Activated CD4-positive, alpha-beta T cell treated with anti-CD3 and anti-CD28 coated beads for 36 hours (primary cell): ENCODE results near the gene PIK3AP1. TPM values are rescaled to one million over a fixed set of nuclear protein-coding genes. Genes with fewer than 3 reads are reported as not detected.

Experiments used
- ATAC-seq: fragments of 200-7000 bp; cut with Tn5 transposase; one replicate; pipeline ENCODE4 v1.10.0; 2021; ENCODE audit warnings: mild to moderate bottlenecking, moderate library complexity
- CTCF ChIA-PET: fragments of 350-600 bp; sonication (Branson Sonifier 250); formaldehyde crosslinking; loops from one replicate; lab custom pipeline; 2021; ENCODE audit warnings: antibody characterized with exemption; lab: Charles Lee
- POLR2A ChIA-PET: fragments of 350-600 bp; sonication (Branson Sonifier 250); formaldehyde crosslinking; loops from one replicate; lab custom pipeline; 2021; ENCODE audit warnings: antibody characterized with exemption, inconsistent platforms; lab: Charles Lee
- DNase-seq: peaks from one replicate; pipeline ENCODE4 v3.0.0-alpha.2; 2020
- H3K27ac Mint-ChIP-seq: one replicate; pipeline ENCODE4 v1.8.0; 2021; ENCODE audit warnings: mixed read lengths
- H3K27me3 Mint-ChIP-seq: one replicate; pipeline ENCODE4 v1.8.0; 2021; ENCODE audit warnings: mixed read lengths
- H3K36me3 Mint-ChIP-seq: one replicate; pipeline ENCODE4 v1.8.0; 2021; ENCODE audit warnings: low read depth, mixed read lengths
- H3K4me1 Mint-ChIP-seq: one replicate; pipeline ENCODE4 v1.8.0; 2021; ENCODE audit warnings: mixed read lengths
- H3K4me3 Mint-ChIP-seq: one replicate; pipeline ENCODE4 v1.8.0; 2021; ENCODE audit warnings: mild to moderate bottlenecking, moderate library complexity, mixed read lengths
- H3K9me3 Mint-ChIP-seq: one replicate; pipeline ENCODE4 v1.8.0; 2021; ENCODE audit warnings: low read depth, mixed read lengths
- intact Hi-C, 2 experiments: fragments of 100-400 bp; cut with DNase I in 1 of 2; cut with micrococcal nuclease in 1 of 2; formaldehyde crosslinking; loops; one replicate each; pipeline versions ENCODE4 v1.14.2 to v1.15.1; 2022 to 2024; cut with DNase I, micrococcal nuclease
- total RNA-seq, 2 experiments: library from RNA; stranded (reverse); gene quantifications; one replicate each; pipeline ENCODE4 v1.2.3, GENCODE V29; 2021

The PIK3AP1 gene
- total RNA-seq, 2 experiments from 2014 or later: 2.7 to 2.9 TPM

DNA sequence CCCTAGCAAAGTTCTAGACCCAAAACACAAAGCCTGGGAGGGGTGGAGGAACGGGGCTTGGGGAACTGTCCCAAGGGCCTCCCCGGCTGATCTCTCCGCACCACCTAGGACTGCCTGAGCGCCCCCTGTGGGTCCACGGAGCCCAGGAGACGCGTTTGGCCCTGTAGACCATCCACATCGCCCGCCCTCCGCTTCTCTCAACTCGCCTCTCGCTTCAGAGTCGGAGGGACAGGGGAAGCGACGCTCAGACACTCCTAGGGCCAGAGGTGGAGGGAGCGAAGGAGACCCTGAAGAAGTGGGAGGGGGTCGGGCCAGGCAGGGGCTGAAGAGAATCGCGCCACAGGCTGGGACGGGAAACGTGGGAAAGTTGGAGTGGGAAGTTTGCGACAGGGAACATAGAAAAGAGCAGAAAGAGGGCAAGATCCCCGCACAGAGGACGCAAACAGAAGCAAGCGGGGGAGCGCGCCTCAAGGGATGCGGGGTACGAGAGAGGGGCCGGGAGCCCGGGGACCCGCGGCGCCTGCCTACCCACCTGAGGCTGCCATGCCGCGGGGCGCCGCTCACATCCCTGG is 378 bp downstream of the PIK3AP1 start:
- H3K27me3 Mint-ChIP-seq: peaks cover 2% of the 10 kb centered on the region
- ChIA-PET POLR2A (no interaction called here), CTCF (no interaction called here)
- no peaks in the 10 kb centered on the region for H3K9me3 Mint-ChIP-seq
- H3K4me3 Mint-ChIP-seq: peak overlapping the region; percentile 93
- ATAC-seq (peak; percentile 68), DNase-seq (peak; percentile 77)
- peak overlapping the region; percentile 84 for H3K27ac Mint-ChIP-seq
- peaks cover 12% of the 10 kb centered on the region for H3K4me1 Mint-ChIP-seq
- intact Hi-C loops: loop anchor here (1.0 to 10.0 kb wide), 5 partner anchors 25 to 325 kb away; partner anchors contain the start of gene TM9SF3 (in 1 of the 2)
- H3K36me3 Mint-ChIP-seq: no peaks in the 10 kb centered on the region

DNA sequence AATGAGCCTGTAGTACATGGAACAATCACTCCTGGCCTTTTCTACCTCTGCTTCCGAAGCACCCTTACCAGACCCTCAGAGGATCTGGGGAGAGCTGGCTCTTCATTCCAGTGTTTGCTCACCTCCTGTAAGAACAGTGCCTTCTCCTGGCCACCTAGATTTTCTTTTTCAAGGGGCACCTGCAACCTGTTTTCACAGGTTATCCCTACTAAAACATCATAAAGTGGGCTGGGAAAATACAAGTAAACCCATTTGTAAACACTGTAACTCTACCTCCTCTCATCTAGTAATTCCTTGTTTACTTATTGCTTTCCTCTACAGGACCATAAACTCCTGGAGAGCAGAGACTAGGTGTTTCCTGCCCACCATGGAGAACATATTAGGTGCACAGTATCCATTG is 1.1 kb downstream of the PIK3AP1 start:
- peak overlapping the region; percentile 93 for H3K4me3 Mint-ChIP-seq
- no peaks in the 10 kb centered on the region for H3K36me3 Mint-ChIP-seq
- H3K27me3 Mint-ChIP-seq: peaks cover 2% of the 10 kb centered on the region
- CTCF ChIA-PET: no interaction called here
- peak overlapping the region; percentile 84 for H3K27ac Mint-ChIP-seq
- DNase-seq: no peak
- ATAC-seq: no peak
- peaks cover 12% of the 10 kb centered on the region for H3K4me1 Mint-ChIP-seq
- intact Hi-C loops: no loop called here
- POLR2A ChIA-PET: no interaction called here
- H3K9me3 Mint-ChIP-seq: no peaks in the 10 kb centered on the region

DNA sequence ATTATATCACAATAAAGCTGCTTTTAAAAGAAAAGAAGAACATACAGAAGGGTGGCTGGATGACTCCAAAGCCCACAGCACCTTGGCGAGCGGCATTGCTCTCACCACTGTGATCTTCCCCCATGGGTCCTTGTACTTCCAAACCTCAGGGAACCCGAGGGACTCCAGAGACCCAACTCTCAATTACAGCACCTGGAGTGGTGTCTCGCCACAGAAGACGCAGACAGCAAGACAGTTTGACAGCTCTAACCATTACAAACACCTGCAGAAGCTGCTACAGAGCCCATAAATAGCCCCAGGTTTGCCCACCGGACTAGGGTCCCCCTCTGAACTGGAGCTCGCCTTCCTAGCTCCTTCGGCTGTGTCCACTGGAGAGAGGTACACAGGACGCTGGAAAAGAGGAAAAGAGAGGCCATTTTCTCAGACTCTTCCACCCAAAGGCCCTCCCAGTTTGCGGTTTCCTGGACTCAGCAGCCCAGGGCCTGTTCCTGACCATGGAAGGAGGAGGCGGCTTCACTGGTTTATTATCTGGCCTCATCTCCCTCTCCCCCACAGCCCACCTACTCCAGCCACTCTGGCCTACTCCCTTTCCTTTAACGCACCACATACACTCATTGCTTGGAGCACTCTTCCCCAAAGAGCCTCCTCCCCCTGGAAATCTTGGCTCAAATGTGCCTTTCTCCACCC is 1.9 kb downstream of the PIK3AP1 start:
- POLR2A ChIA-PET: no interaction called here
- no peaks in the 10 kb centered on the region for H3K9me3 Mint-ChIP-seq
- DNase-seq (no peak), ATAC-seq (no peak)
- peaks cover 2% of the 10 kb centered on the region for H3K27me3 Mint-ChIP-seq
- no peaks in the 10 kb centered on the region for H3K36me3 Mint-ChIP-seq
- peaks cover 16% of the 10 kb centered on the region for H3K4me1 Mint-ChIP-seq
- no peak overlapping the region for H3K27ac Mint-ChIP-seq
- intact Hi-C loops: no loop called here
- CTCF ChIA-PET: no interaction called here
- no peak overlapping the region for H3K4me3 Mint-ChIP-seq

DNA sequence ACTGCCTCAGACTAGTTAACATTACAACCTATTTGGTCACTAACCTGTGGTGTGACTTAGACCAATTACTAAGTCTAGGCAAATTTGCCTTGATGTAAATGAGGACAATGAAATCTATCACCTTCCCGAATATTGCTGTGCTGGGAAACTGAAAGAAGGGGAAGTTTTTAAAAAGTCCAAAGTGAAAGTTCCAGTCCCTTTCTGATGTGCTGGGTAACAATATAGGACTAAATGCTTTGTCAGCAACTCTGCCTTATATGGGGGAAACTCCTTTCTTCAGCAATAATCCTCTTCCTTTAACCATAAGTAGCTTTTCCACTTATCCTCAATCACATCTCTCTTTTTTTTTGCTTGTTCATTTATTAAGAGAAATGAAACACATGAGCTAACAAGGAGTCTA is 3.9 kb downstream of the PIK3AP1 start:
- POLR2A ChIA-PET: no interaction called here
- Mint-ChIP-seq H3K4me1 (peaks cover 16% of the 10 kb centered on the region), H3K27me3 (peaks cover 2% of the 10 kb centered on the region), H3K36me3 (no peaks in the 10 kb centered on the region), H3K4me3 (no peak overlapping the region), H3K27ac (no peak overlapping the region), H3K9me3 (no peaks in the 10 kb centered on the region)
- ATAC-seq: no peak
- CTCF ChIA-PET: interaction anchor here (0.5 kb wide), 1 partner anchor 673 kb away, joined by 3 read pairs; no protein-coding TSS in a partner anchor
- DNase-seq: no peak
- intact Hi-C loops: no loop called here

DNA sequence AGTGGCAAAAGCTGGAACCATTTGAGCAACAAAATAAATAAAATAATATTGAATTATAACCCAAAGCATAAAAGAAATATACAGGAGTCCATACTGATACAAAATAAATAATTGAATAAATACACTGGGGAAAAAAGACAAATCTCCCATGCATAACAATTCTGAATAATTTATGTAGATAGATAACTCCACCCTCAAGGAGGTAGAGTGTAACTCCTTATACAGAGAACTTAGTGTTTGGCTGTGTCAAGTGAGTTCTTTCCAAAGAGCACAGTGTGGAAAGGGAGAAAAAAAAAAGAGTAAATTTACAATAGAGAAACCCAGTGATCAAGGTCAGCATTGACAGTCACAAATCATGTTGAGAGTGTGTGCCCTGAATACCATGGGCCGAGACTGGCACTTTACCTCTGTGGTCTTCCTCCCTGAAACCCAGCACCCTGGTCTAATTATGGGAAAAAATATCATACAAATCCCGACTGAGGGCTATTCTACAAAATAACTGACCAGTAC is 5.5 kb downstream of the PIK3AP1 start:
- no peak overlapping the region for H3K27ac Mint-ChIP-seq
- H3K27me3 Mint-ChIP-seq: no peaks in the 10 kb centered on the region
- no peaks in the 10 kb centered on the region for H3K9me3 Mint-ChIP-seq
- no peak overlapping the region for H3K4me3 Mint-ChIP-seq
- ChIA-PET POLR2A (no interaction called here), CTCF (no interaction called here)
- H3K36me3 Mint-ChIP-seq: no peaks in the 10 kb centered on the region
- no peak for ATAC-seq
- intact Hi-C loops: no loop called here
- peaks cover 8% of the 10 kb centered on the region for H3K4me1 Mint-ChIP-seq
- no peak for DNase-seq

DNA sequence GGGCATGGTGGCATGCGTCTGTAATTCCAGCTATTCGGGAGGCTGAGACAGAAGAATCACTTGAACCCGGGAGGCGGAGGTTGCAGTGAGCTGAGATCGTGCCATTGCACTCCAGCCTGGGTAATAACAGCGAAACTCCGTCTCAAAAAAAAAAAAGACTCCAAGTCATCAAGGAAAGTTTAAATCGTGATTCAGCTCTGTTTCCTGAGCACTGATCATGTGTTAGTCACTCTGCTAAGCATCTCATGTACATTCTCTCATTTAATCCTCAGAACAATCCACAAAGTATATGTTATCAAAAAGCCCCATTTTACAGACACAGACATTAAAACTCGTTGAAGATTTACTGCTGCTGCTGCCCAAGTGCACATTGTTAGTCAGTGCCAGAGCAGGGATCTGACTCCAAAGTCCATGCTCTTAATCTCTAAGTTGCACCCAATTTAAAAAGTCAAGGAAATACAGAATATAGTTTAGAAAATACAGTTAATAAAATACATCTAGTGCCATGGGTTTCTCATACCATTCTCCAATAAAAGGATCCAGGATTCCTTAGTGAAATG is 6.2 kb downstream of the PIK3AP1 start:
- ChIA-PET POLR2A (no interaction called here), CTCF (no interaction called here)
- Mint-ChIP-seq H3K27me3 (no peaks in the 10 kb centered on the region), H3K9me3 (no peaks in the 10 kb centered on the region), H3K36me3 (no peaks in the 10 kb centered on the region), H3K4me3 (no peak overlapping the region), H3K4me1 (peaks cover 4% of the 10 kb centered on the region), H3K27ac (no peak overlapping the region)
- intact Hi-C loops: no loop called here
- ATAC-seq (peak; percentile 26), DNase-seq (no peak)

DNA sequence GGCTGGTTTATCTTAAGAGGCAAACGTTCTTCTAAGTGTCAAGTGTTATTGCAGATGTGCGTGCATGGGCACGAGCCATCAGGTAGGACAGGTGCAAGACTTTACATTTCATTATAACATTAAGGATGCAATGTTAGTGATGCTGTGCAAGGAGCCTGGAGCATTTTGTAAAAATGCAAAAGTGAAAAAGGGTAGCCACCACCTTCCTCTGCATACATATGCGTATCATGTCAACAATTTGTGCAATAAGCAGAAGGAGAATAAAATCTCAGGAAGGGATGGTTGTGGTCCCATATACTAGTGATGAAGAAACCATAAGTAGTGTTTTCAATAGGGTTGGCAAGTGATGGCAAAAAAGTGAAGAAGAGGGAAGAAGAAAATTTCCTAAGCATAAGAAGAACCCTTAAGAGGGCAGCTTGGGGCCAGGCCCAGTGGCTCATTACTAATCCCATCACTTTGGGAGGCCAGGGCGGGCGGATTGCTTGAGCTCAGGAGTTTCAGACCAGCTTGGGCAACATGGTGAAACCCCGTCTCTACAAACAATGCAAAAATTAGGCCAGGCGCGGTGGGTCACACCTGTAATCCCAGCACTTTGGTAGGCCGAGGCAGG is 7.5 kb downstream of the PIK3AP1 start:
- H3K36me3 Mint-ChIP-seq: no peaks in the 10 kb centered on the region
- H3K27me3 Mint-ChIP-seq: no peaks in the 10 kb centered on the region
- ATAC-seq (no peak), DNase-seq (no peak)
- peaks cover 4% of the 10 kb centered on the region for H3K4me1 Mint-ChIP-seq
- H3K9me3 Mint-ChIP-seq: no peaks in the 10 kb centered on the region
- CTCF ChIA-PET: no interaction called here
- H3K4me3 Mint-ChIP-seq: no peak overlapping the region
- intact Hi-C loops: no loop called here
- H3K27ac Mint-ChIP-seq: peak overlapping the region; percentile 6
- POLR2A ChIA-PET: no interaction called here

DNA sequence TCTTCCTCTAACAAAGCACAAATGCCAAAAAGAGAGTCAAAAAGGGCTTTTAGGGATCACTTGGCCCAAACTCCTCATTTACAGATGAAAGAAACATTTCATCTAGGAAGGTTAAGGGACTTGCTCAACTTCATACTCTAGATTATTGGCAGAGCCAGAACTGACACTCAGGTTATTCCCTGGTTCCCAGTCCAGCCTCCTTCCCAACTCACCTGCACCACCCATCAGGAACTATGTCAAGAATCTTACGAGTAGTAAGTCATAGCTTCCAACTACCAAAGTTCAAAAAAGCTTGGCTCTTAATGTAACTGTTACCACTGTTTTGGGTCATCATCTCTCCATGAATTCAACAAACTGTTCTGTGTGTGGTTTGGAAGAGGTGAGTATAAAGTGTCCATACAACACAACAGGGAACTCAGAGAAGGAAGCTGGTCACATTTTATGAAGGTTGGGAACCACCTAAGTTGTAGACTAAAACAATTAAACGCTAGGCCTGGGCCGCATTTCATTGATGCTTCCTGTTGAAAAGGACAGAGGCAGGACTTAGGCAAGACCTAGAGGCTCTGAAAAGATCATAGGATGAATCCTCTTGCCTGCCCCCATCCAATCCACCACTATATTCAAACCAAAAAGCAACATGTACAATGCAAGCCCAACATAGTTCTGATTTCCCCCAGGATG is 9.1 kb downstream of the PIK3AP1 start:
- POLR2A ChIA-PET: interaction anchor here (0.7 kb wide), 1 partner anchor 191 kb away, joined by 3 read pairs; no protein-coding TSS in a partner anchor
- intact Hi-C loops: no loop called here
- Mint-ChIP-seq H3K27ac (no peak overlapping the region), H3K4me1 (peaks cover 4% of the 10 kb centered on the region), H3K4me3 (no peak overlapping the region), H3K9me3 (no peaks in the 10 kb centered on the region), H3K27me3 (no peaks in the 10 kb centered on the region), H3K36me3 (no peaks in the 10 kb centered on the region)
- CTCF ChIA-PET: no interaction called here
- DNase-seq (no peak), ATAC-seq (no peak)

DNA sequence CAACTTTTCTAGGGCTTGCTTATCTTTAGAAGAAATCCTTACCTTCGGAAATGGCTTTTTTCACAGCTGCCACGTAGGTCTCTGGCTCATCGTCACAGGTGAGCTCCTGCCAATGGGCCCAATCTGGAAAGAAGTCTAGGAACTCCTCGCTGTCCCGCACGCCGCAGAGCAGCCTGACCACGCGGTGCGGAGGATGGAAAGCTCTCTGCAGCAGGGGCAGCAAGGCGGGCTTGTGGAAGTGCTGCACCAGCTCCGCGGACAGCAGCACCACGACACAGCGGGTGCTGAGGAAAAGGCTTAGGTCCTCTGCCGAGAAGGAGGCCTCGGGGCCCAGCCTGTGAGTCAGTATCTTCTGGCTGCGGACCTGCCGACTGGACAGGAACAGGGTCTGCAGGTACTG is 10.8 kb downstream of the PIK3AP1 start:
- Mint-ChIP-seq H3K27me3 (no peaks in the 10 kb centered on the region), H3K9me3 (no peaks in the 10 kb centered on the region), H3K4me1 (peaks cover 4% of the 10 kb centered on the region), H3K27ac (no peak overlapping the region), H3K36me3 (no peaks in the 10 kb centered on the region), H3K4me3 (no peak overlapping the region)
- intact Hi-C loops: no loop called here
- POLR2A ChIA-PET: no interaction called here
- DNase-seq: no peak
- ATAC-seq: no peak
- CTCF ChIA-PET: no interaction called here

DNA sequence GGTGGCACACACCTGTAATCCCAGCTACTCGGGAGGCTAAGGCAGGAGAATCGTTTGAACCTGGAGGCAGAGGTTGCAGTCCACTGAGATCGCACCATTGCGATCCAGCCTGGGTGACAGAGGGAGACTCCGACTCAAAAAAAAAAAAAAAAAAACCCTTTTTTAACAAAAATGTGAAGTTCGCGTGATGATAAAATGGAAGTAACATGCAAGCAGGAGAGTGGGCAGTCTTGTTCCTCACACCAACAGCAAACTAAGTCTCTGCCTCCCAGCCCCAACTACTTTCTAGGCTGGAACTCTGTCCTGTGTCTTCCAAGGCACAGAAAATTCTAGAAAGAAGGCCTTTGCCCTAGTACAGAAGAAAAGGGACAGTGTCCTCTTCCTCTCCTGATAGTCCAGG is 11.3 kb downstream of the PIK3AP1 start:
- H3K4me1 Mint-ChIP-seq: peaks cover 1% of the 10 kb centered on the region
- no peaks in the 10 kb centered on the region for H3K9me3 Mint-ChIP-seq
- H3K27me3 Mint-ChIP-seq: no peaks in the 10 kb centered on the region
- CTCF ChIA-PET: interaction anchor here (0.6 kb wide), 1 partner anchor 497 kb away, joined by 3 read pairs; no protein-coding TSS in a partner anchor
- intact Hi-C loops: no loop called here
- no peak overlapping the region for H3K27ac Mint-ChIP-seq
- POLR2A ChIA-PET: no interaction called here
- H3K36me3 Mint-ChIP-seq: no peaks in the 10 kb centered on the region
- H3K4me3 Mint-ChIP-seq: no peak overlapping the region
- DNase-seq: no peak
- no peak for ATAC-seq

DNA sequence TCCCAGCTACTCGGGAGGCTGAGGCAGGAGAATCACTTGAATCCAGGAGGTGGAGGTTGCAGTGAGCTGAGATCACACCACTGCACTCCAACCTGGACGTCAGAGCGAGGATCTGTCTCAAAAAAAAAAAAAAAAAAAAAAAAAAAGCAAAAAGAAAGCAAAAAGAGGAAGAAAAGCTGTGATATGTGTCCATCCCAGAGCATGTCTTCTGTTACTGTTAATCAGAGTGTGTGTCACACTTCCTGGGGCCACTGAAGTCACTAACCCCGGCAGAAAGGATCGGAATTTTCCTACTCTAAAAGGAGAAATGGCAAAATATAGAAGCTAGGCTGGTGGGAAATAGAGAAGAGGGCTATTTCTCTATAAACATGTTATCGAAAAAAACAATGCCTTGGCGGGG is 11.9 kb downstream of the PIK3AP1 start:
- DNase-seq: no peak

More for the DNA sequence above, 11.9 kb downstream of the PIK3AP1 start:
- ATAC-seq: no peak
- intact Hi-C loops: no loop called here
- no peaks in the 10 kb centered on the region for H3K4me1 Mint-ChIP-seq
- ChIA-PET CTCF (interaction anchor here (0.6 kb wide), 1 partner anchor 498 kb away, joined by 3 read pairs; no protein-coding TSS in a partner anchor), POLR2A (no interaction called here)
- no peak overlapping the region for H3K4me3 Mint-ChIP-seq
- H3K9me3 Mint-ChIP-seq: no peaks in the 10 kb centered on the region
- H3K27me3 Mint-ChIP-seq: no peaks in the 10 kb centered on the region
- H3K36me3 Mint-ChIP-seq: no peaks in the 10 kb centered on the region
- no peak overlapping the region for H3K27ac Mint-ChIP-seq
